ENCODE data around the gene PRKRIP1.
"Not testable (repeated sequence)": the region's sequence is repeated elsewhere in the genome, so short reads cannot be mapped to it uniquely, and the experiment has no call there.

The PRKRIP1 gene

GRCh38 chr7:102429141-102429899, 33.2 kb downstream of the PRKRIP1 start:
- DNase-seq: no peak

DNA sequence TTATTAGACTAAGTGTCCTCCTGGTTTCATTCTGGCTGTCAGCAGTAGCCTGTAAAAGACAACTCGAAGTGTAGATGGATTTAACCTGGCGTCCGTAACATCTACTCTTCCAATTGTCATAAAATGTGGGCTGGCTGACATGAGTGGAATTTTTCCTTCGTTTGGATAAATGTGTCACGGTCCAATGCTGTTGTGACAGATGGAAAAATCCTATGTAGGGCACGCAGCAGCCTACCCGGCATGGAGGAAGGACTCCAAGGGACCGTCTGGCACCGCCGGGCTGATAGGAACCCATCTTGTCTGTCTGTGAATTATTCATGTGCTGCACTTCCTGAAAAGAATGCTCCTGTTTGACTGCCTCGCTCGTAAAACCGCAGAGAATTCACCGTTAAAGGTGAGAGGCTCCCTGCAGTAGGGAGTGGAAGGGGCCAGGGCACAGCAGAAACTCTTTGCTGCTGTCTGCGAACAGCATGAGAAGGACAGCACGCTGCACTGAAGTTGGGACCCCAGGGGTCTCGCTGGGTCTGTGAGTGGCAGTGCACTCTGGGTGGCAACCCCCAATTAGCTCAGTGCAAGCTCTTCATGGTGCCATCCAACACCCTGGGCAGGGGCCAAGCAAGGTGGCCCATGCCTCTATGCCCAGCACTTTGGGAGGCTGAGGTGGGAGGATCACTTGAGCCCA, 35.6 kb downstream of the PRKRIP1 start:
- DNase-seq: peak in 7 of 56 donors; percentile 9 to 26 (median 15)

GRCh38 chr7:102432442-102433218, 36.5 kb downstream of the PRKRIP1 start:
- no peak for DNase-seq

GRCh38 chr7:102433219-102434038, 37.3 kb downstream of the PRKRIP1 start, which contains the start of gene ORAI2:
Gene ORAI2 (plus strand): TSS chr7:102433575. CDS start chr7:102438957, 5,382 bp downstream.
- peak in 53 of 56 donors; percentile 11 to 91 (median 64) for DNase-seq

- DNase-seq: no peak
These were observed 37.9 kb downstream of the PRKRIP1 start for GRCh38 chr7:102434039-102434486.

DNA sequence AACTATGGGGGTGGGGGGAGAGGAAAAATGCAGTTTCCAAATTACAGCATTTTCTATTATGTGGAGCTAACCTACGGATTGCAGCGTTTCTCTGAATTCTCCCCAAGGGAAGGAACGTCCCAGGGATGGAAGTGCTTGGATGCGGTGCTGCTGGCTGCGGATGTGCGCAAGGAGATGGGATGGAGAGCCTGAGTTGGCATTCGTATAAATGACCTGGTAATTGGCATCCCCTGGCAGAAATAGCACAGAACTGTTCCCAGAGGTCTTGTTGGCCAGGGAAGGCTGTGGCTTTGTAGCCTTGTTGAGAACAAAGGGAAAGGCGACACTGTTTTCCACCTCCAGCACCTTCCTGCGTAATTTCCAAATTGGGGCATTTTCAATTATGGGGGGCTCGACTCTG, 40.0 kb downstream of the PRKRIP1 start:
- DNase-seq: no peak

DNA sequence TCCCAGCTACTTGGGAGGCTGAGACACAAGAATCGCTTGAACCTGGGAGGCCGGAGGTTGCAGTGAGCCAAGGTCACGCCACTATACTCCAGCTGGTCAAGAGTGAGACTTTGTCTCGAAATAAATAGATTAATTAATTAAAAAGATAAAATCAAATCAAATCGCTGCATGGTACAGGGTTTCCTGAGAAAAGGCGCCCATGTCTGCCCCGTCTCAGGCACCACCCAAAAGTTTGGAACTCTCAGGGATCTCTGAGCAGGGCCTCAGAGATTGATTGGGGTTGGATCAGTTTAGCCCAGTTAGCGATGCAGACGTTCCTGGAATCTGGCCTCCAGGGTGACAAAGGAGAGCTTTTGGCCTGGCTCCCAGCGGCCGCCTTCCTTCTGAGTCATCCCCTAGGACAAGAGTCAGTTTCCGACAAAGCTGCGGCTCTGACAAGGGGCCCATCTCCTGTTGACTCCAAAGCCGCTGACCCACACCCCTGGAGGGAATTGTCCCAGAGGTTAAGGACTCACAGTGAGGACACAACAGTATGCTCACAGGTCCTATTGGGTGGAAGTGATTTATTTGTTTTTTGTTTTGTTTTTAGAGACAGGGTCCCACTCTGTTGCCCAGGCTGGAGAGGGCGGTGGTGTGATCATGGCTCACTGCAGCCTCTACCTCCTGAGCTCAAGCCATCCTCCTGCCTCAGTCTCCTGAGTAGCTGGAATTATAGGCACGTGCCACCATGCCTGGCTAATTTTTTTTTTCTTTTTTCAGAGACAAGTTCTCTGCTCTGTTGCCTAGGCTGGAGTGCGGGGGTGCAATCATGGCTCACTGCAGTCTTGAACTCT, 44.0 kb downstream of the PRKRIP1 start:
- peak in 1 of 56 donors; percentile 32 for DNase-seq

DNA sequence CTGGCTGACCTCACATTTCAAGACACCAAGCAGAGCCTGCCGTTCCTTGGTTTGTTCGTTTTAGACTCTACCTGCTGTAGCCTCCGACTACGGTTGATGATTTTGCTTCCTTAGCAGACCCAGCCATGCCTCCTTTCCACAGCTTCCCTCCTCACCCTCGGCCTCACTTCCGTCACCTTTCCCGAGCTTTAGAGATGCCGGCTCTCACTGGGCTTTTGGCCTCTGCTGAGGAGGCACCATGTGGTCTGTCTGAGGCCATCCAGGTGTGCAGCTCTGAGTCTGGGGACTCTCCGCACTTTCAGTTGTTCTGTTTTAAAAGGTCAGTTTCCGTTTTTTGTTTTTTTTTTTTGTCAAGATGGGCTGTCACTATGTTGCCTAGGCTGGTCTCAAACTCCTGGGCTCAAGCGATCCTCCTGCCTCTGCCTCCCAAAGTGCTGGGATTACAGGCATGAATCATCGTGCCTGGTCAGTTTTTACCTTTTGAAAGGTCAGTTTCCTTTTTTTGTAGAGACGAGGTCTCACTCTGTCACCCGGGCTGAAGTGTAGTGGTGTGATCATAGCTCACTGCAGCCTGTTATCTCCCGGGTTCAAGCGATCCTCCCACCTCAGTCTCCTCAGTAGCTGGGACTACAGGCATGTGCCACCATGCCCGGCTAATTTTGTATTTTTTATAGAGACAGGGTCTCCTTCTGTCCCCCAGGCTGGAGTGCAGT, 49.0 kb downstream of the PRKRIP1 start:
- no peak for DNase-seq

- no peak for DNase-seq
These were observed 49.5 kb downstream of the PRKRIP1 start for GRCh38 chr7:102445674-102446071.

GRCh38 chr7:102446387-102447156, 50.4 kb downstream of the PRKRIP1 start:
- DNase-seq: no peak

DNA sequence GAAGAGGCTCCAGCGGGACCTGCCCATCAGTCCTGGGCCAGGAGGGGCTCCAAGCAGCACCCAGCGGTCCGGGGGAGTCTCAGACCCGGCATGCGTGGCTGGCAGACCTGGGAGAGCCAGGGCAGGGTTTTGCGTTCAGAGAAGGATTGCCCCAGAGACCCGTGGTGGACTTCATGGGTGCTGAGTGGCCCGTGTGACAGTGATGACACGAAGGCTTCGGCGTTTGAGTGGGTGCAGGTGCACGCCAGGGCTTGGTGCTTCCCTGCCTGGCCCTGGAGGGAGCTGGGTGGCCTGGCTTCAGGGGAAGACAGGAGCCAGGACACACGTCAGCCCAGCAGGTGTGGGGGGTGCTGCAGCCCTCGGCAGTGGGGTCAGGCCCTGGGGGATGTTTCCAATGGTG, 51.1 kb downstream of the PRKRIP1 start:
- no peak for DNase-seq

DNA sequence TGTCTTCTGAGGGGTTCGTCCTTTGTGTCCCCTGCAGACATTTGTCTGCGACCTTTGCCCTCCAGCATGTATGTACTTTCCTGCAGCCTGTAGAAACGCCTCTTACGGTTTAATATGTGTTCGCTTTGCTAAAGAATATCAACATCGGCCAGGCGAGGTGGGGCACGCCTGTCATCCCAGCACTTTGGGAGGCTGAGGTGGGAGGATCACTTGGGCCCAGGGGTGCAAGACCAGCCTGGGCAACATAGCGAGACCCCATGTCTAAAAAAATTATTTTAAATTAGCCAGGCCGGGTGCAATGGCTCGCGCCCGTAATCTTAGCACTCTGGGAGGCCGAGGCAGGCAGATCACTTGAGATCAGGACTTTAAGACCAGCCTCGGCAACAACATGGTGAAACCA, 53.0 kb downstream of the PRKRIP1 start:
- no peak for DNase-seq

- no peak for DNase-seq
These were observed 54.1 kb downstream of the PRKRIP1 start for GRCh38 chr7:102450242-102450641.

DNA sequence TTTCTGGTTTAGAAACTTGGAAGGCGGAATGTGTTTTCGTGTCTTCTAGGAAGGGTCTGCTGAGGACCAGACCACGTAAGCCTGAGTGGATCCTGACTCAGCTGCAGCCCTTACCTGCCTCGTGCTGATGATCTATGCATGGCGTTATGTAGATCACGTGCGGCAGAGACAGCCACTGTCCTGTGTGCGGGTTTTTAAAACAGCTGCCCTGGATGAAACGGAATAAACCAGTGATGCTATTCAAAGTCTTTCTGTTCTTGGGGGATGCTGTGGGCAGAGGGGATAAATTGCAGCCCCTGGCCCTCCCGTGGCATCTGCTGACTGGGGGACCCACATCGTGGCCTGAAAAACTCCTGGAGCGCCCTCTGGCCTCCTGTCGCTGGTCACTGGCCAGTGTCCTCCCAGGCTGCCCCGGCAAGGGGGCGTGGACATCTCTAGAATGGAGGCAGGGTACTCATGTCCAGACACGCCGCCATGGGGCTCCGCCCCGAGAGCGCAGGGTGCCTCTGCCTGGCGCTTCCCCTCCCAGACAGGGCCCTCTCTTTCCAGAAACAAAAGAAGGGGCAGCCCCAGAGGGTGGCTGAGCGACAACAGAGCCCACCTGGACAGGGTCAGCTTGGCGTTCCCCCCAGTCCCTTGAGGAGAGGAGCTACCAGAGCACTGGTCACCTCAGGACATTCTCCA, 55.4 kb downstream of the PRKRIP1 start:
- no peak for DNase-seq

- DNase-seq: no peak
These were observed 56.3 kb downstream of the PRKRIP1 start for GRCh38 chr7:102452451-102452850.

DNA sequence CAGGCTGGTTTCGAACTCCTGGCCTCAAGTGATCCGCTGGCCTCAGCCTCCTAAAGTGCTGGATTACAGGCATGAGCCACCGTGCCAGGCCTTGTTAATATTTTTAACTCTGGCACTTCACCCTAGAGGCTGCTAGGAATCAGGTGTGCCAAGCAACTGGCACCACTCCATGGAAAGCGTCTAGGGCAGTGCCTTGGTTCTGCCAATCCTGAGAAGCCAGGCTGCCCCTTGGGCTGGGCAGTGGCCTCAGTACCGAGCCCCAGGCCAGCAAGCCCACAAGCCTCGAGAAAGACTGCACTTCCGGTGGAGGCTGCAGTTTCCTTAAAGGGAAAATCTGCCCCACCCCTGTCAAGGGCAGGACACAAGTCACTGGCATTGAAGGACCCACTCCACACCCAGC, 57.2 kb downstream of the PRKRIP1 start:
- DNase-seq: no peak

GRCh38 chr7:102454468-102454867, 58.3 kb downstream of the PRKRIP1 start:
- no peak for DNase-seq

GRCh38 chr7:102454932-102455331, 58.8 kb downstream of the PRKRIP1 start:
- DNase-seq: not testable (repeated sequence)

All from nucleus accumbens (tissue), 56 donors.